ENCODE measurements around the gene SUPT7L.
A peak's percentile ranks its signal among the peaks of the same experiment; 100 is the strongest.
"Not testable (repeated sequence)": the region's sequence is repeated elsewhere in the genome, so short reads cannot be mapped to it uniquely, and the experiment has no call there.

SUPT7L gene

GRCh38 chr2:27636766-27637165, 26.6 kb downstream of the SUPT7L start:
- Histone ChIP-seq H3K4me1 (ENCODE audit: low read depth, poor library complexity, severe bottlenecking) (no peaks in the 10 kb centered on the region), H3K79me2 (ENCODE audit: insufficient read depth, low read depth) (no peaks in the 10 kb centered on the region), H2AFZ (ENCODE audit: low read depth) (no peak overlapping the region), H3K36me3 (ENCODE audit: insufficient read depth) (no peaks in the 10 kb centered on the region; the same call in 1 of the 2 replicates), H4K20me1 (ENCODE audit: insufficient read depth) (no peaks in the 10 kb centered on the region), H3K9ac (no peak overlapping the region), H3K27ac (no peak overlapping the region), H3K4me2 (no peak overlapping the region), H3K4me3 (IDR thresholded peaks at IDR 0.05; ENCODE audit: insufficient read depth, low read depth, low read length) (no peak overlapping the region), H3K27me3 (ENCODE audit: insufficient read depth, low read depth) (no peaks in the 10 kb centered on the region)
- no peak for TF ChIP-seq CTCF (conservative IDR thresholded peaks at IDR 0.05; ENCODE audit: low read depth, low read length)

- no peak for TF ChIP-seq CTCF (conservative IDR thresholded peaks at IDR 0.05; ENCODE audit: low read depth, low read length)
- no peaks in the 10 kb centered on the region; the same call in 1 of the 2 replicates for H3K36me3 ChIP-seq (ENCODE audit: insufficient read depth)
- H3K27ac ChIP-seq = no peak overlapping the region
These were observed 29.1 kb downstream of the SUPT7L start for GRCh38 chr2:27634291-27634690.

DNA sequence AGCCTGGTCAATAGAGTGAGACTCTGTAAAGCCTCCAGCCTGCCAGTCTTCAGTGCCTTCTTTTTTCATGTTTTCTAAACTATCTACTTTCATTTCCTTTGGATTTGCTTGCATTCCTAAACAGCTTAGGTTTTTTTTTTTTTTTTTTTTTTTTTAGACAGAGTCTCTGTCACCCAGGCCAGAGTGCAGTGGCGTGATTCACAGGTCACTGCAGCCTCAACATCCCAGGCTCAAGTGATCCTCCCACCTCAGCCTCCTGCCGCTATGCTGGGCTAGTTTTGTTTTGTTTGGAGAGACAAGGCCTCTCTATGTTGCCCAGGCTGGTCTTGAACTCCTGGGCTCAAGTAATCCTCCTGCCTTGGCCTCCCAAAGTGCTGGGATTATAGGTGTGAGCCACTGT, 33.2 kb downstream of the SUPT7L start:
- H3K36me3 ChIP-seq (ENCODE audit: insufficient read depth); H3K27ac ChIP-seq; H2AFZ ChIP-seq (ENCODE audit: low read depth); H3K9ac ChIP-seq; H3K27me3 ChIP-seq (ENCODE audit: insufficient read depth, low read depth); H4K20me1 ChIP-seq (ENCODE audit: insufficient read depth); H3K4me3 ChIP-seq (IDR thresholded peaks at IDR 0.05; ENCODE audit: insufficient read depth, low read depth, low read length): not testable (repeated sequence)
- peak overlapping the region; percentile 97 for H3K4me2 ChIP-seq
- peaks cover 19% of the 10 kb centered on the region for H3K4me1 ChIP-seq (ENCODE audit: low read depth, poor library complexity, severe bottlenecking)
- H3K79me2 ChIP-seq (ENCODE audit: insufficient read depth, low read depth) = peaks cover 13% of the 10 kb centered on the region; the same call in 1 of the 2 replicates

More at GRCh38 chr2:27634291-27634690, 29.1 kb downstream of the SUPT7L start:
- Histone ChIP-seq H4K20me1 (ENCODE audit: insufficient read depth) (no peaks in the 10 kb centered on the region), H3K4me3 (IDR thresholded peaks at IDR 0.05; ENCODE audit: insufficient read depth, low read depth, low read length) (no peak overlapping the region), H3K9ac (no peak overlapping the region), H3K4me1 (ENCODE audit: low read depth, poor library complexity, severe bottlenecking) (peaks cover 9% of the 10 kb centered on the region), H2AFZ (ENCODE audit: low read depth) (no peak overlapping the region), H3K79me2 (ENCODE audit: insufficient read depth, low read depth) (peaks cover 9% of the 10 kb centered on the region; the same call in 1 of the 2 replicates), H3K27me3 (ENCODE audit: insufficient read depth, low read depth) (no peaks in the 10 kb centered on the region), H3K4me2 (no peak overlapping the region)

GRCh38 chr2:27628767-27629709, 34.4 kb downstream of the SUPT7L start, which contains the start of the genes CCDC121 and GPN1:
Gene CCDC121, minus strand, starts transcription at chr2:27629012. Its CDS starts 1,213 bp downstream, at chr2:27627799.
Gene GPN1, plus strand, starts transcription at chr2:27629050. Its CDS starts 9 bp downstream, at chr2:27629059.
- no peaks in the 10 kb centered on the region for H3K36me3 ChIP-seq (ENCODE audit: insufficient read depth)
- H3K79me2 ChIP-seq (ENCODE audit: insufficient read depth, low read depth) = peaks cover 13% of the 10 kb centered on the region; the same call in 1 of the 2 replicates
- H3K4me1 ChIP-seq (ENCODE audit: low read depth, poor library complexity, severe bottlenecking) = peaks cover 19% of the 10 kb centered on the region
- H3K27ac ChIP-seq = peak within 1 kb of the TSS; percentile 58
- no peak for TF ChIP-seq CTCF (conservative IDR thresholded peaks at IDR 0.05; ENCODE audit: low read depth, low read length)
- peak within 1 kb of the TSS; percentile 89 for H3K9ac ChIP-seq
- H3K27me3 ChIP-seq (ENCODE audit: insufficient read depth, low read depth) = no peaks in the 10 kb centered on the region
- peak within 1 kb of the TSS; percentile 77 for H2AFZ ChIP-seq (ENCODE audit: low read depth)
- H4K20me1 ChIP-seq (ENCODE audit: insufficient read depth) = no peaks in the 10 kb centered on the region
- H3K4me3 ChIP-seq (IDR thresholded peaks at IDR 0.05; ENCODE audit: insufficient read depth, low read depth, low read length) = peak within 1 kb of the TSS; percentile 88
- peak within 1 kb of the TSS; percentile 97 for H3K4me2 ChIP-seq

Measured in KMS-11 (cell line).